ENCODE data around the gene KRTAP9-4.
"Not testable (repeated sequence)": the region's sequence is repeated elsewhere in the genome, so short reads cannot be mapped to it uniquely, and the experiment has no call there.

KRTAP9-4 gene

DNA sequence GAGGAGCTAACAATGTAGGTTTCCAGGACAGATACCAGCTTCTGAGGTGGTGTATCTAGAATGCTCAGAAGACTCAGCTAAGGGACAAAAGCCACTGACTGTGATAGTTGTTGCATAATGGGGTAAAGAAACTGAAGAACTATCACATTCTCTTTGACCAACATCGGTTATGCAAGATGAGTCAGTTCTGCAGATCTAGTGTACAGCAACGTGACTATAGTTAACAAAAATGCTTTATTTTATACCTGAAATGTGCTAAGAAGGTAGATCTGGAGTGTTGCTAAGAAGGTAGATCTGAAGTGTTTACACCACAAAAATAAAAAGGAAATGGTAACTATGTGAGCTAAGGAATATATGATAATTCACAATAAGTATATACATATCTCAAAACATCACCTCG, 18.2 kb downstream of the KRTAP9-4 start:
- no peak for DNase-seq

DNA sequence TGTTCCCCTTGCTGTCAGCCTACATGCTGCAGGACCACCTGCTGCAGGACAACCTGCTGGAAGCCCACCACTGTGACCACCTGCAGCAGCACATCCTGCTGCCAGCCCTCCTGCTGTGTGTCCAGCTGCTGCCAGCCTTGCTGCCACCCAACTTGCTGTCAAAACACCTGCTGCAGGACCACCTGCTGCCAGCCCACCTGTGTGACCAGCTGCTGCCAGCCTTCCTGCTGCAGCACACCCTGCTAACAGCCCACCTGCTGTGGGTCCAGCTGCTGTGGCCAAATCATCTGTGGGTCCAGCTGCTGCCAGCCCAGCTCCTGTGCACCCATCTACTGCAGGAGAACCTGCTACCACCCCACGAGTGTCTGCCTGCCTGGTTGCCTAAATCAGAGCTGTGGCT, 21.8 kb downstream of the KRTAP9-4 start:
- not testable (repeated sequence) for DNase-seq

DNA sequence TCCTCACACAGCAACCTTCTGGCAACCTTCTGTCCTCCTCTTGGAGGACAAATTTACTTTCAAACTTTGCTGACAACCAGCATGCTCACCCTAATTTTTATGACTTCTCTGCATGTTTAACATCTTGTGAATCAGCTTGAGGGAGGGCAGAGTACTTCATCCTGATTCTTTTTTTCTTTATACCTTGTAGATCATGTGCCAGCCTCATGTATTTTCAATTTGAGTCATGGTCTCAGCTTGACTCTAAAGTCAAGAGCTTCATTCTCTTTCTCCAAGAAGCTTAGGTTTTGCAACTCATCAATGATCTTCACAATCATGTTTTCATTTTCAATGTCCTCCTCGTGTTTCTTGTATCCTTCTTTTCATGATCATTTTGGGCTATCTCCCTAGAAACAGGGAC, 22.4 kb downstream of the KRTAP9-4 start:
- no peak for DNase-seq

DNA sequence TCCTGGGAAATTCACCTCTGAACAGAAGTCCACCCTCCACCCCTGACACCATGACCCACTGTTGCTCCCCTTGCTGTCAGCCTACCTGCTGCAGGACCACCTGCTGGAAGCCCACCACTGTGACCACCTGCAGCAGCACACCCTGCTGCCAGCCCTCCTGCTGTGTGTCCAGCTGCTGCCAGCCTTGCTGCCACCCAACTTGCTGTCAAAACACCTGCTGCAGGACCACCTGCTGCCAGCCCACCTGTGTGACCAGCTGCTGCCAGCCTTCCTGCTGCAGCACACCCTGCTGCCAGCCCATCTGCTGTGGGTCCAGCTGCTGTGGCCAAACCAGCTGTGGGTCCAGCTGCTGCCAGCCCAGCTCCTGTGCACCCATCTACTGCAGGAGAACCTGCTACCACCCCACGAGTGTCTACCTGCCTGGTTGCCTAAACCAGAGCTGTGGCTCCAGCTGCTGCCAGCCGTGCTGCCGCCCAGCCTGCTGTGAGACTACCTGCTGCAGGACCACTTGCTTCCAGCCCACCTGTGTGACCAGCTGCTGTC, 26.2 kb downstream of the KRTAP9-4 start, which contains the start of gene KRTAP9-7:
TSS of gene KRTAP9-7 (plus strand) at position 51 of the 543 bp plus-strand sequence. CDS start at position 51, 0 bp downstream.
- not testable (repeated sequence) for DNase-seq

DNA sequence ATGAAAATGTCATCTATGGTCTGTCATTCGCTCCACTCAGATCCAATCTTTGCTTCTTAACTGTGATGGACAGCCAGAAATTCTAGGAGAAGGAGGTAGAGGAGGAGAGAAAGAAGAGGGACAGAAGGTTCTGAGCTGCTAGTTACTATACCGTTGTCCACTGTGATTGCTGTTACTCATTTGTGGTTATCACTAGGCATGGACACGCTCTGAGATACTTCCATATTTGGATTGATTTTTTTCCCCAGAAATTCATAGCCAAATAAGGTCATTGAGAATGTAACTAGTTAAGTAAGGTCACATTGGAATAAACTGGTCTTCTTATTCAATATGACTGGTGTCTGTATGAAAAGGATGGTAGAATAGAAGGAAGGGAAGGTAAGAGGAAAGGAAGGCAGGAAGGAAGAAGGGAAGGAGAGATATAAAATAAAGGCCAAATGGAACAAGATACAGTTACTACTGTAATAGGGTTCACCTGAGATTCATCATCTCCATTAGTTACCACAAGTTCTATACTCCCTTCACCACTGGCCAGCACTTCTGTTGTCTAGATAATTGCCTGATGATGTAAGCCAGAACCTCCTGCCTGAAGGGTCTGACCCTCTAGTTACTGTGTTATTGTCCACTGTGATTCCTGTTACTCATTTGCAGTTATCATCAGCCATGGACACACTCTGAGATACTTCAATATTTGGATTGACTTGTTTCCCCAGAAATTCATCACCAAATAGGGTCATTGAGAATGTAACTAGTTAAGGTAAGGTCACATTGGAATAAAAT, 28.9 kb downstream of the KRTAP9-4 start:
- no peak for DNase-seq

DNA sequence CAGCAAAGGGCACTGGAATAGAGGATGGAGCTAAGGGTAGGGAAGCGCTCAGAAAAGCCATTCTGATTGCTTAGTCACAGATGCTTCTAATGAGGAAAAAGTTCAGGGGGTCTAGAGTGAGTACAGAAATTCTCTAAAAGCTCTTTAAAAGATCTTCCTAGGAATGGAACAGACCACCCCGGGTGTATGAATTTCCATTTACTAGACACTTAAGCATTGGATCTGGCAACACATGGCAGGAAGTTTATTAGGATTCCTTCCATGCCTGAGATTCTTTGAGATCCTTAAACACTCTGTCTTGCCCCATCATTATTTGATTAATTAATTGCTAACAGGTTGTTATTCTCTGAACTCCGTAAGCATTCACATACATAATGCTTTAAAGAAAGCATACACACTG, 34.6 kb downstream of the KRTAP9-4 start:
- no peak for DNase-seq

DNA sequence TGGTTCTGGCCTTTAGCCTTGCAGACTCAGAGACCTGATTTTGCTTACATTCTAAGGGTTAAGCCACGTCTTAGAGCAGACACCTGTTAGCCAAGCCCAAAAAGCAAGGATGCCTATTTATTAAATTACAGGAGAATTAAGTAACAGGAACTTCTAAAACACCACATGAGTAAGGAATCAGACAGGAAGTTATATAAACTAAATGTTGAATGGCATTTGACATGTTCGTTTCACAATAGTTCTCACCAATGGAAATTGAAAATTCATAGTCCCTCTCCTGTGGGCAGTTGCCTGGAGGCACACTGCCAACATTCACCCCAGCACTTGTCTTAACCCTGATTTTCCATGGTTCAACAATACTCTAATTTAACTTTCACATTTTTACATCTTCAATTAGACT, 35.1 kb downstream of the KRTAP9-4 start:
- DNase-seq: no peak

DNA sequence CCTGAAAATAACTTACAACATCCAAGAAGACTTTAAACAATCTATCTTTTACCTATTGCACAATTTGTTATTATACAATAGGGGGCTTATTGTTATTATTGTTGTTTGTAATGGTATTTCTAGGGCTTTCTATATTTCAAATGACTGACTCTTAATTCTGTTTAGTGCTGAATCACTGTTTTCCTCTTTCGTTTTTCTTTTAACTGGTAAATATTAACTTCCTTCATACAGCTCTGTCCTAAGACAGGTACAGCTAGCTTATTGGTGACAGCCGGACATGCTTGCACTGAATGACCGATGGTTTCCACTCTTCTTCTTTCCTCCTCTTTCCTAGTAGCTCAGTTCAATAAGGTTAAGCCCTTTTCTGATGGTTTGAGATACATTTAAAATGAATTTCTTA, 37.6 kb downstream of the KRTAP9-4 start:
- no peak for DNase-seq

DNA sequence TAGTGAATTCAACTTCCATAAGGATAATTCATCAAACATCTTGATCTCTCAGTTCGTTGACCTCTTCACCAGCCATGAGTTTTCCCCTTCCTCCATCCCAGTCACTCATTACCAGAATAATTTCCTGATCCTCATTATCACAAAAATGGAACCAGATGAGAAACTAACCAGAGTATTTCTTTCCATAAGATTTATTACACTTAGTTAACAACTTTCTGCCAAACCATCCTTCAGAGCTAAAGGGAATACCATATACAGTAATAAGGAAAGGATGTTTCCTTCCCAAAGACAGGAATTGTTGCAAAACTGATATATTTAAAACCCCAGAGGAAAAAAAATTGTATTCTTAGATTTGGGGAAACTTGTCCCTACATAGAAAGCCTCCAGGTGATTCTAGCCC, 44.5 kb downstream of the KRTAP9-4 start:
- DNase-seq: no peak

DNA sequence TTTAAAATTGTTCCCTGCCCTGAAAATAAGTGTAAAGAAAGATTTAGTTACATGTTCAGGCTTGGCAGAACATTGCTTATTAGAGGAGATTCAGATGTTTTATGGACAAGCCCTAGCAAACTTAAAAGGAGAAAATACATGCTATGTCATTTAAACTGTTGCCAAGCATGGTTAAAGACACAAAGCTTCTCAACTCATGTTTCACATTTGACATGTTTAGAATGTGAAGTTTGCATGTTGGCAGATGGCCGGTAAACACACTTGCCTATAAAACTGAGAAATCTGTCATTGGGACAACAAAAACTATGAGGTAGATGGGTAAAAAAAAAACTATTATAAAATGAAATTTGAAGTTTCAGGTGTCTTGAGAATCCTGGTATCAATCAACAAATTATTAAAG, 47.4 kb downstream of the KRTAP9-4 start:
- DNase-seq: no peak

DNA sequence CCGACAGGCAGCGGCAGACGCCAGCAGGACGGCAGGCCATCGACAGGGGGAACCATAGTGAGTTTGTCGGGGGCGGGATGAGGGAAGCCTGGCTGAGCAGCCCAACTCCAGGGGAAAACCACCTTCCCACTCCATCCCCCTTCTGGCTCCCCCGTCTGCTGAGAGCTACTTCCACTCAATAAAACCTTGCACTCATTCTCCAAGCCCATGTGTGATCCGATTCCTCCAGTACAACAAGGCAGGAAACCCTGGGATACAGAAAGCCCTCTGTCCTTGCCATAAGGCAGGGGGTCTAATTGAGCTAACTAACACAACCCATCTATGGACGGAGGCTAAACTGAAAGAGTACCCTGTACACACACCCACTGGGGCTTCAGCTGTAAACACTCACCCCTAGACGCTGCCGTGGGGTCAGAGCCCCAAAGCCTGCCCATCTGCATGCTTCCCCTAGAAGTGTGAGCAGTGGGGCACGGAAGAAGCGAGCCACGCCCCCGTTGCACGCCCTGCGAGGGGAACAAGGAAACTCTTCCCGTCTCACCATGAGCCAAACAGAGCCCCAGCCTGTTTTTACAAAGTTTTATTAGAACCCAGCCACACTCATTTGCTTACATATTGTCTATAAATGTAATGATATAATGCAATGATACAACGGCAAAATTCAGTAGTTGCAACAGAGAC, 49.1 kb downstream of the KRTAP9-4 start:
- no peak for DNase-seq
